Measurements from ENCODE around the gene CST9L. TPM values are rescaled to one million over a fixed set of nuclear protein-coding genes. Genes with fewer than 3 reads are reported as not detected.

The CST9L gene
- total RNA-seq, 1 experiment from 2014 or later, result not detected

- no peak overlapping the region for H3K9ac ChIP-seq (ENCODE audit: low read length)
- 0 out of 4 replicates have a peak, but pooled peaks cover 0 to 5% of the 10 kb centered on the region in 2 experiments for H3K4me1 ChIP-seq (ENCODE audit: control insufficient read depth in 1 of 2, insufficient read depth in 2 of 2, low read length in 2 of 2)
- H3K9me3 ChIP-seq (ENCODE audit: control insufficient read depth in 1 of 2, insufficient read depth in 1 of 2, low read depth in 1 of 2, low read length in 2 of 2), result no peaks in the 10 kb centered on the region; a peak in 1 of 4 replicates
- H2AFZ ChIP-seq (ENCODE audit: low read depth, low read length, poor library complexity, severe bottlenecking), result no peak overlapping the region
- no peaks in the 10 kb centered on the region for H3K79me2 ChIP-seq (ENCODE audit: insufficient read depth, low read length)
- ChIA-PET CTCF (no interaction called here), RAD21 (ENCODE audit: low non-redundant PET in 1 of 2, low total read pairs in 2 of 2, uncharacterized antibody in 2 of 2, unreplicated experiment in 2 of 2) (no interaction called here), POLR2A (no interaction called here)
- 0 out of 2 replicates have a peak, but pooled peaks cover 6% of the 10 kb centered on the region for H3K27me3 ChIP-seq (ENCODE audit: insufficient read depth, low read length)
- H3K4me2 ChIP-seq (ENCODE audit: low read length), result no peak overlapping the region
- TF ChIP-seq ZNF274 (IDR thresholded peaks at IDR 0.05; ENCODE audit: low read depth, low read length), result no peak
- no peak for TF ChIP-seq POLR2AphosphoS5 (IDR thresholded peaks at IDR 0.05; ENCODE audit: low read depth, low read length)
- no peak for TF ChIP-seq REST (IDR thresholded peaks at IDR 0.05; ENCODE audit: low read depth)
- no peak for TF ChIP-seq SP1 (IDR thresholded peaks at IDR 0.05; ENCODE audit: low read depth)
- TF ChIP-seq RAD21 (IDR thresholded peaks at IDR 0.05; ENCODE audit: low read depth), result no peak
- TF ChIP-seq EZH2phosphoT487 (IDR thresholded peaks at IDR 0.05; ENCODE audit: borderline replicate concordance), result no peak
- no peak for TF ChIP-seq ATF3 (IDR thresholded peaks at IDR 0.05)
- no peak for TF ChIP-seq SRF (IDR thresholded peaks at IDR 0.05; ENCODE audit: low read depth)
- TF ChIP-seq CBX3 (IDR thresholded peaks at IDR 0.05; ENCODE audit: low read depth), result no peak
- TF ChIP-seq EGR1 (IDR thresholded peaks at IDR 0.05; ENCODE audit: low read depth), result no peak
- TF ChIP-seq EZH2 (IDR thresholded peaks at IDR 0.05), result no peak
- TF ChIP-seq JUND (IDR thresholded peaks at IDR 0.05), result no peak
- TF ChIP-seq FOSL1 (IDR thresholded peaks at IDR 0.05; ENCODE audit: low read depth), result no peak
- DNase-seq (ENCODE audit: low read depth, low spot score) (no peak), ATAC-seq (no peak)
- intact Hi-C loops (cut with micrococcal nuclease), result no loop called here
- no peaks in the 10 kb centered on the region for H3K9me2 ChIP-seq (ENCODE audit: insufficient read depth)
- H3K27ac ChIP-seq (ENCODE audit: low read depth, low read length), result no peak overlapping the region
- no peaks in the 10 kb centered on the region for H4K20me1 ChIP-seq (ENCODE audit: insufficient read depth)
- H3K4me3 ChIP-seq (replicated peaks in 1 of 2; ENCODE audit: low read depth in 1 of 2, low read length in 2 of 2), result no peak overlapping the region
- no TSS peak for BruUV-seq (replicated peaks)
- H3K36me3 ChIP-seq (ENCODE audit: control insufficient read depth in 1 of 2, insufficient read depth in 2 of 2, low read length in 2 of 2), result no peaks in the 10 kb centered on the region
Observed at GRCh38 chr20:23532533-23532932, 35.8 kb downstream of the CST9L start.
